CD14-positive monocyte (primary cell): ENCODE measurements around the gene RASGRF2. TPM values are rescaled to one million over a fixed set of nuclear protein-coding genes. Genes with fewer than 3 reads are reported as not detected.

Experiments used
- DNase-seq, 3 donors: peaks; one replicate each; pipeline ENCODE4 v3.0.0-alpha.2; 2011 to 2022
- H2AFZ ChIP-seq: 2 replicates; pipeline ENCODE4 v1.6.0; 2012; ENCODE audit warnings: mild to moderate bottlenecking, low read depth, low read length, inconsistent platforms; ENCODE audit not compliant: insufficient read depth, poor library complexity, severe bottlenecking
- H3K27ac ChIP-seq, 2 donors: 1 replicate in 1 of 2; 2 replicates in 1 of 2; pipeline ENCODE4 v1.5.1; 2012 to 2013; ENCODE audit warnings: low read length in 2 of 2, control low read depth in 1 of 2, inconsistent platforms in 1 of 2, low read depth in 1 of 2, mild to moderate bottlenecking in 1 of 2
- H3K27me3 ChIP-seq, 2 donors: one replicate each; pipeline versions ENCODE4 v1.6.0 to v1.6.1; 2011 to 2013; ENCODE audit warnings: low read length in 2 of 2; ENCODE audit not compliant: control insufficient read depth in 2 of 2, insufficient read depth in 2 of 2
- H3K36me3 ChIP-seq, 2 donors: replicated peaks in 1 of 2; 1 replicate in 1 of 2; 2 replicates in 1 of 2; pipeline versions ENCODE4 v1.5.1 to v1.6.1; 2012 to 2013; ENCODE audit warnings: low read length in 2 of 2, control low read depth in 1 of 2, inconsistent platforms in 1 of 2, mild to moderate bottlenecking in 1 of 2; ENCODE audit not compliant: insufficient read depth in 2 of 2, control insufficient read depth in 1 of 2
- H3K4me1 ChIP-seq, 2 donors: 1 replicate in 1 of 2; 2 replicates in 1 of 2; pipeline versions ENCODE4 v1.5.1 to v1.6.1; 2012 to 2013; ENCODE audit warnings: low read length in 2 of 2, control low read depth in 1 of 2, inconsistent platforms in 1 of 2, mild to moderate bottlenecking in 1 of 2, moderate library complexity in 1 of 2; ENCODE audit not compliant: insufficient read depth in 2 of 2, control insufficient read depth in 1 of 2
- H3K4me2 ChIP-seq: replicated peaks from 2 replicates; pipeline ENCODE3; 2012; ENCODE audit warnings: low read length, moderate library complexity, mild to moderate bottlenecking; ENCODE audit not compliant: poor library complexity, severe bottlenecking; ENCODE audit errors: extremely low read depth
- H3K4me3 ChIP-seq, 3 experiments: fragments of 200-600 bp in 1 of 3; sonication (generic) in 1 of 3; replicated peaks in 1 of 3; 1 replicate in 2 of 3; 2 replicates in 1 of 3; pipeline ENCODE4 v1.5.1; 2011 to 2013; ENCODE audit warnings: low read length in 3 of 3, mild to moderate bottlenecking in 3 of 3, control low read depth in 2 of 3, low read depth in 2 of 3, inconsistent platforms in 1 of 3, moderate library complexity in 1 of 3
- H3K79me2 ChIP-seq: 2 replicates; pipeline ENCODE4 v1.6.0; 2012; ENCODE audit warnings: mild to moderate bottlenecking, control low read depth, inconsistent platforms, low read length, moderate library complexity; ENCODE audit not compliant: insufficient read depth
- H3K9ac ChIP-seq: 2 replicates; pipeline ENCODE4 v1.6.0; 2017; ENCODE audit warnings: low read length, mild to moderate bottlenecking; ENCODE audit not compliant: insufficient read depth, poor library complexity, severe bottlenecking
- H3K9me3 ChIP-seq, 2 donors: replicated peaks in 1 of 2; 1 replicate in 1 of 2; 2 replicates in 1 of 2; pipeline versions ENCODE4 v1.5.1 to v1.6.1; 2012 to 2013; ENCODE audit warnings: low read length in 2 of 2, control low read depth in 1 of 2; ENCODE audit not compliant: control insufficient read depth in 1 of 2, insufficient read depth in 1 of 2
- H4K20me1 ChIP-seq: 2 replicates; pipeline ENCODE4 v1.6.0; 2012; ENCODE audit warnings: mild to moderate bottlenecking, low read length, control low read depth, moderate library complexity; ENCODE audit not compliant: insufficient read depth
- H3K27ac Mint-ChIP-seq, 7 donors: one replicate each; pipeline ENCODE4 v1.8.0; 2020; ENCODE audit warnings: mild to moderate bottlenecking in 7 of 7, mixed read lengths in 7 of 7, moderate library complexity in 6 of 7, inconsistent platforms in 2 of 7
- H3K27me3 Mint-ChIP-seq, 3 donors: one replicate each; pipeline ENCODE4 v1.8.0; 2021 to 2022; ENCODE audit warnings: low read depth in 3 of 3, mild to moderate bottlenecking in 3 of 3, mixed read lengths in 3 of 3, moderate library complexity in 3 of 3, inconsistent platforms in 1 of 3
- H3K36me3 Mint-ChIP-seq, 2 donors: one replicate each; pipeline ENCODE4 v1.8.0; 2020; ENCODE audit warnings: mixed read lengths in 2 of 2, inconsistent platforms in 1 of 2, mild to moderate bottlenecking in 1 of 2
- H3K4me1 Mint-ChIP-seq: one replicate; pipeline ENCODE4 v1.8.0; 2020; ENCODE audit warnings: mild to moderate bottlenecking, mixed read lengths
- H3K4me3 Mint-ChIP-seq, 2 donors: one replicate each; pipeline ENCODE4 v1.8.0; 2020; ENCODE audit warnings: mild to moderate bottlenecking in 2 of 2, mixed read lengths in 2 of 2, moderate library complexity in 1 of 2
- H3K9me3 Mint-ChIP-seq, 7 donors: one replicate each; pipeline ENCODE4 v1.8.0; 2020 to 2022; ENCODE audit warnings: mixed read lengths in 7 of 7, mild to moderate bottlenecking in 6 of 7, moderate library complexity in 6 of 7, inconsistent platforms in 2 of 7
- CTCF ChIP-seq: fragments of 200-600 bp; IDR thresholded peaks from one replicate; pipeline ENCODE4 v1.8.0; 2022; ENCODE audit warnings: antibody characterized with exemption, mild to moderate bottlenecking
- WGBS: methylation state at CpG from one replicate; pipeline ENCODE4 v1.1.5; 2013; ENCODE audit warnings: missing lambda C conversion rate; ENCODE audit not compliant: insufficient coverage; 5-methylcytosine and 5-hydroxymethylcytosine counted together
- intact Hi-C, 2 donors: fragments of 100-400 bp; cut with micrococcal nuclease; formaldehyde crosslinking; loops; one replicate each; pipeline versions ENCODE4 v1.15.0 to v1.15.1; 2023
- polyA plus RNA-seq, 3 donors: library from polyadenylated mRNA; depleted of rRNA in 1 of 3; unstranded in 2 of 3; stranded (reverse) in 1 of 3; fragments of 300-500 nt in 2 of 3; fragments of >200 nt in 1 of 3; fragmentation: Illumina TruSeq in 2 of 3; gene quantifications; 1 replicate in 2 of 3; 2 replicates in 1 of 3; pipeline ENCODE4 v1.2.3, GENCODE V29; 2012 to 2021

Gene RASGRF2
- polyA plus RNA-seq, 3 donors: 0.01 to 0.02 TPM; not detected in 1

DNA sequence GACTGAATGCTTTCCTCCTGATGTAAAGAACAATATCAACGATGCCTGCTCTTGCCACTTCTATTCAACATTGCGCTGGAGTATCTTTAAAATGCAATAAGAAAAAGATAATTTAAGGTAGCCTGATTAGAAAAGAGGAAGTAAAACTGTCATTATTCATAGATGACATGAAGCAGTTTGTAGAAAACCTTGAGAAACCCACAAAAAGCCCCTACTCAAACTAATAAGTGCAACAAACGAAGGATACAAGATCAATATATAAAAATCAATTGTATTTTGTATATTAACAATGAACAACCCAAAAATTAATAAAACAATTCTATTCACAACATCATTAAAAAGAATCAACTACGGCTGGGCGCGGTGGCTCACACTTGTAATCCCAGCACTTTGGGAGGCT is 196.6 kb downstream of the RASGRF2 start:
- no peak overlapping the region for H2AFZ ChIP-seq
- H3K9me3 ChIP-seq: no peaks in the 10 kb centered on the region
- no peak for TF ChIP-seq CTCF
- H3K79me2 ChIP-seq: no peaks in the 10 kb centered on the region
- H3K4me3 ChIP-seq: no peak overlapping the region
- DNase-seq: no peak
- 100% methylated on average over 3 of the region's 6 CpGs for WGBS
- no peak overlapping the region for H3K9ac ChIP-seq
- intact Hi-C loops: no loop called here
- Mint-ChIP-seq H3K4me1 (no peaks in the 10 kb centered on the region), H3K9me3 (peaks cover 0 to 11% (median 5%) of the 10 kb centered on the region in 7 donors), H3K36me3 (no peaks in the 10 kb centered on the region), H3K4me3 (no peak overlapping the region), H3K27ac (no peak overlapping the region), H3K27me3 (peaks cover 0 to 2% (median 0%) of the 10 kb centered on the region in 3 donors)
- H3K4me2 ChIP-seq: no peak overlapping the region
- no peaks in the 10 kb centered on the region for H4K20me1 ChIP-seq
- no peaks in the 10 kb centered on the region for H3K36me3 ChIP-seq
- no peak overlapping the region for H3K27ac ChIP-seq
- H3K27me3 ChIP-seq: no peaks in the 10 kb centered on the region
- no peaks in the 10 kb centered on the region for H3K4me1 ChIP-seq

DNA sequence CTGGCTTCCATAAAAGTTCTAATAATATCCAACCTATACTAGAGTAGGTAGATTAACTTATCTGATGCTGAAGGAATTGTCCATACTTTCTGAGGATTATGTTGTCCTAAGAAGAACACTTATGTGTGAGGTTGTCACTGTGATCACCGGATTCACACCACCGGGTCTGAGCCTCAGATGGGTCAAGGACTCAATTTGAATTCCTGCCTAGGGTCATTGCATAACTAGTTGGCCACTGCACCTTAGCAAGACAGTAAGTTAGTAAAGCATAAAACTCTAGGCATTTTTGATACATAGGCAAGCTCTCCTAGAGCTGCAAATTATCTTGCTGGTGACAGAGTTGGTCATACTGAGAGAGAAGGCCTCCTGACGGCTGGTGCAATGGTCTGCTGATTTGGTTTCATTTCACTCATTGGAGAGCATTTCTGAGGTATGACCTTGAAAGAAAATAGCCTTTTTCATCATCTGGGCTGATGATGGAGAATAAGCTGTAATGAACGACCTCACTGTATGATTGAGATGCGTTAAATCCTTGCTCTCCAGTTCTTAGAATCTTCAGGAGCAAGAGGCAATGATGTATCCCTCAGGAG is 200.9 kb downstream of the RASGRF2 start:
- no peaks in the 10 kb centered on the region for H3K4me1 Mint-ChIP-seq
- no peaks in the 10 kb centered on the region for H4K20me1 ChIP-seq
- no peaks in the 10 kb centered on the region for H3K27me3 ChIP-seq
- no peak overlapping the region for H3K27ac Mint-ChIP-seq
- H3K4me1 ChIP-seq: no peaks in the 10 kb centered on the region
- 88% methylated on average over 3 of the region's 5 CpGs for WGBS
- intact Hi-C loops: no loop called here
- no peak overlapping the region for H3K4me2 ChIP-seq
- no peak for DNase-seq
- H3K9ac ChIP-seq: no peak overlapping the region
- H3K79me2 ChIP-seq: no peaks in the 10 kb centered on the region
- no peak overlapping the region for H3K27ac ChIP-seq
- peaks cover 0 to 8% (median 3%) of the 10 kb centered on the region in 7 donors for H3K9me3 Mint-ChIP-seq
- H3K36me3 Mint-ChIP-seq: no peaks in the 10 kb centered on the region
- H2AFZ ChIP-seq: no peak overlapping the region
- no peaks in the 10 kb centered on the region for H3K36me3 ChIP-seq
- peaks cover 0 to 3% (median 0%) of the 10 kb centered on the region in 3 donors for H3K27me3 Mint-ChIP-seq
- H3K9me3 ChIP-seq: no peaks in the 10 kb centered on the region
- TF ChIP-seq CTCF: no peak
- no peak overlapping the region for H3K4me3 Mint-ChIP-seq
- H3K4me3 ChIP-seq: no peak overlapping the region
